G401.6 (cell line): ENCODE results near the gene EIF5A.

Source experiments
- FAIRE-seq: peaks from 2 replicates; lab custom pipeline; 2012; peaks lifted over from hg19 to GRCh38; lab: Jason Lieb, UNC

Gene EIF5A

DNA sequence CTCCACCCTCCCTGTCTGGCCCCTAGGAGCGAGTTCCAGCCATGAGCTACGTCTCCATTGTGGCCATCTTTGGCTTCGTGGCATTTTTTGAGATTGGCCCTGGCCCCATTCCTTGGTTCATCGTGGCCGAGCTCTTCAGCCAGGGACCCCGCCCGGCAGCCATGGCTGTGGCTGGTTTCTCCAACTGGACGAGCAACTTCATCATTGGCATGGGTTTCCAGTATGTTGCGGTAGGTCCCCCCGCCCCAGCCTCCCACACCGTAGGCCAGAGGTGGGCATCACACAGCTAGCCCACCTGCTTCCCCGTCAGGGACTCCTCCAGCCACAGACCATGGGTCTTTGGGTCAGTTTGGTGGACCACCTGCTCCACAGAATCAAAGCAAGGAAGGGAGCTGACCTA lies 21.7 kb upstream of the EIF5A start:
- FAIRE-seq: no peak

- FAIRE-seq: no peak
Observed at GRCh38 chr17:7289256-7290032, 18.0 kb upstream of the EIF5A start.

DNA sequence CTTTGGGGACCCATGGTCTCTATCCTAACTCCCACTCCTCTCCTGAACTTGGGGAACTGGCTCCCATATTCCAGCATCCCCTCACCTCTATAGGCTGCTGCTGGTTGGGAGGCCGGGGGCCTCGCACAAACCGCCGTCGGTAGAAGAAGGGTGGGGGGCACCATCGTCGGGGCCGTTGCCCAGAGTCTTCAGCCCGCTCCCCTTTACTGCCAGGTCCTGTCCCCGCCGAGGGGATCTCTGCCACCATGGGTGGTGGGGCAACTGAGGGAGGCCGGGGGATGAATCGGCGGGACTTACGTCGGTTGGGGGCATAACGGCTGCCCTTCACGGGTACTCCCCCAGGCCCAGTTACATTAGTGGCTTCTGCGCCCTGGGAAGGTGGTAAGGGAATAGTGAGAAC lies 17.3 kb upstream of the EIF5A start:
- FAIRE-seq: no peak

GRCh38 chr17:7290685-7291084 lies 16.7 kb upstream of the EIF5A start:
- no peak for FAIRE-seq

DNA sequence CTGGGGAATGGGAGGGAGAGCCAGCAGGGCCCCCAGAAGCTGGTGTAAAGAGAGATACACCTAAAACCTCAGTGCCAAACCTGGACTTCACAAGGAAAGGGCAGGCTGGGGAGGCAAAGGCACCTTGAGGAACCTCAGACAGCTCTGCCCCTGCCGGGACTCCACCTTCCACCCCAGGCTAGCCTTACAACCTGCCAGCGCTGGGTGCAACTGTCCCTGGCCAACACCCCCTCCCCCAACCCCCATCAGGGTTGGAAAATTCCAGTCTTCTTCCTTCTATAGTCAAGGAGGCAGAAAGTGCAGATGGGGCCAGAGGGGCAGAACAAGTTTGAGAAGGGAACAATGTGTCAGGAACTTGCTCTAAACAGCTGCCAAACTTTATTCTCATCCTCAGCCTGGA lies 15.2 kb upstream of the EIF5A start:
- FAIRE-seq: no peak

DNA sequence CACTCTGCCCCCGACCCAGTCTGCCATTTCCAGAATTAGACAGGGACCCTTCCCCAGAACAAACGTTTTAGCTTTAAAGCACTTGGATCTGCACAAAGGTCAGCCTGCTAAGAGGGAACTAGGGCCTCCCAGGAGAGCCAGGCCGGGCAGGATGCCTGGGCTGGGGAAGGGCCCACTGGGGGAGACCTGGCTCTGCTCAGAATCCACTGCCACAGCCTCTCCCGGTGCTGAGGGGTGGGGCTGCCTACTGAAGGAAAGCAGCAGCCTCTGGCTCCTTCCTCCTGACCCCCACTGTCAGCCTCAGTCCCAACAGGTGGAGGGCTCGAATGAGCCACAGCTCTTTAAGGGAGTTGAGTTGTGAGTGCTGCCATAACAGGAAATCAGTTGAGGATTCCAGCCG lies 14.7 kb upstream of the EIF5A start:
- FAIRE-seq: no peak

- no peak for FAIRE-seq
Observed at GRCh38 chr17:7293159-7293558, 14.3 kb upstream of the EIF5A start.

GRCh38 chr17:7293816-7294613 lies 13.4 kb upstream of the EIF5A start:
- no peak for FAIRE-seq

- no peak for FAIRE-seq
Observed at GRCh38 chr17:7294614-7295153, 12.7 kb upstream of the EIF5A start, which contains the start of gene YBX2. TSS of gene YBX2 (minus strand) at chr17:7294639. CDS start at chr17:7294500, 139 bp downstream.

- no peak for FAIRE-seq
Observed at GRCh38 chr17:7295230-7296180, 11.9 kb upstream of the EIF5A start.

GRCh38 chr17:7296189-7296861 lies 11.1 kb upstream of the EIF5A start:
- FAIRE-seq: no peak

- FAIRE-seq: no peak
Observed at GRCh38 chr17:7304179-7304578, 3.2 kb upstream of the EIF5A start.

DNA sequence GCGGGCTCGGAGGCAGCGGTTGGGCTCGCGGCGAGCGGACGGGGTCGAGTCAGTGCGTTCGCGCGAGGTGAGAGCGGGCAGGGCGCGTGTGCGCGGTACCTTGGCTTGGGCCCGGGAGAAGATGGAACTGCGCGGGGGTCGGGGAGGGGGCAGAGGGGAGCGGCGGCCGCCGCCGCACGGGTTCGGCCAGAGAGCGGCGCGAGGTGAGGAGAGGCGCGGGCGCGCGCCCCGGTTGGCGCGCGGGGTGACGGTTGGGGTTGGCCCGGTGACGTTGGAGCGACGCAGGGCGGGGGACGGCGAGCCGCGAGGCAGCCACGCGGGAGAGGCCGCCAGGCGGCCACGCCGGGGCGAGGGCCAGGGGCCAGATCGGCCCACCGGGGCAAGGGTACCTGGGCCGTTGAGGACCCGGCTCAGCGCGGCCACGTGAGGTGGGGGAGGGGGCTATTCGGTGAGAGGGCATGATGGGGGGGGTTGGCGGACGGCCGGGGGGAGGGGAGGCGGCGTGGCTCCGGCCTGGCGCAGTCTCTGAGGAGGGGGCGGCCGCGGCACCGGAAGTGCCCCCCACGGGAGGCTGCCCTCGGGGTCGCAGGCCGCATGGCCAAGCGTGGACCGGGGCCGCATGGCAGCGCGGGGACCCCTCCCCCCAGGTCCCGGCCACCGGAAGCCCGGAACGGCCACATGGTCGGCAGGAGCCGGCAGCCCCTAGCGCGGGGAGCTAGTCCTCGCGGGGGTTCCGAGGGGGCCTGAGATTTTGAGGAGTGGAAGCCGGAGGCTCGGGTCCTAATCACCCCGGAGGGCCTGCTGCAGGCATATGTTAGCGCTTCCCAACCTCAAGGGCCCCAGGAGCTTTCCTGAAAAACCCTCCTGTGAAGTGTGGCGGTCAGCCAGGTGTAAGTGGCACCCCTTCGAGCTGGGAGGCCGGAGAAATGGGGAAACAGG lies 527 bp downstream of the EIF5A start:
- no peak for FAIRE-seq

DNA sequence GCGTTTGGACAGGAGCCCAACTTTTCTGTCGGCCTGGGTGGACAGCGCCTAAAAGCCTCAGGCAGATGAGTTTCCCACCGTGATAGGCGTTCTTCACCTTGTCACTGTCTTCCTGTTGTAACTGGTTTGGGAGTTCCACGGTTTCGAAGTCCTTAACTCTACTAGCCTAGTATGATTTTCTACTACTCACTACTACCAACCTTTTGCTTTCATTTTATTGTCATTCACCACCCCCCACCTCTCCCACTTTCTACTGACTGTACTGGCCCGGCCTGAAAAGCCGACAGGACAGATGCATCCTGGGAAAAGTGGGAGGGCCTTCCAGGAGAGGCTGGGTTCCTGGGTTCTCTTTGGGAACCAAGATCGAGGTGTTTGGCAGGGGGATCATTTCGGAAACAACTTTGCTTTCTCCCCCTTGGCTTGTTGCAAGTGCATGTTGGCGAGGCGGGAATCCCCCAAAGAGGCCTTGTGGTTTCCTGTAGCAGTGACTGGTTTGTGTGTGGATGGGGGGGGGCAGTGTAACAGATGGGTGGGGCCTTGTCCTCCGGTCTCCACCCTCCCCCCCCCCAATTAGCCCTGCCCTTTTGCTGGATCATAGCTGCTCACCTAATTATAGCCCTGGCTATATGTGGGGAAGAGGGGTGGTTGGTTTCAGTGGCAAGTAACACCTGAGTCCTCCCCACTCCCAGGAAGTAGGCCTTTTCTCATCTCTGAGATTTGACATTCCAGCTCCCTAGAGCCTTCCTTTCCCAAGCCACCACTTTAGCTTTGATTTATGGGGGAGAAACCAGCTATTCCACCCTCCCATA lies 1.4 kb downstream of the EIF5A start:
- FAIRE-seq: peak; percentile 63

GRCh38 chr17:7309628-7310027 lies 2.2 kb downstream of the EIF5A start:
- FAIRE-seq: no peak

DNA sequence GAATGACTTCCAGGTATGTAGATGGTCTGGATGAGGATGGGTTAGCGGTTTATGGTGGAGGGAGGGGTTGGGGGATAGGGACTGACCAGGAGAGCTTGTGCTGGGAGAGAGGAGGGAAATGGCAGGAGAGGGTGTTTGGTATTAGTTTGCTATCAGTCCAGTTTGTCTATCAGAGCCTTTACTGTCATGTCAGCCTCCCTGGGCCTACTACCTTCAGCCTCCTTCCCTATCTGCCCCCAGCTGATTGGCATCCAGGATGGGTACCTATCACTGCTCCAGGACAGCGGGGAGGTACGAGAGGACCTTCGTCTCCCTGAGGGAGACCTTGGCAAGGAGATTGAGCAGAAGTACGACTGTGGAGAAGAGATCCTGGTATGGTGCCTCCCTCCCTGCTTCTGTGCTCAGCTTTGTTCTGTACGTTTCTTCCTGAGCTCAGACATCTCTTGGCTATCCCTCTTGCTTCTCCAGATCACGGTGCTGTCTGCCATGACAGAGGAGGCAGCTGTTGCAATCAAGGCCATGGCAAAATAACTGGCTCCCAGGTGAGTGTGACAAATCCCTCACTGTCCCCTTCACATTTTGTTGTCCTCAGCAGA lies 3.8 kb downstream of the EIF5A start:
- no peak for FAIRE-seq

GRCh38 chr17:7312432-7313087 lies 5.1 kb downstream of the EIF5A start:
- FAIRE-seq: no peak

DNA sequence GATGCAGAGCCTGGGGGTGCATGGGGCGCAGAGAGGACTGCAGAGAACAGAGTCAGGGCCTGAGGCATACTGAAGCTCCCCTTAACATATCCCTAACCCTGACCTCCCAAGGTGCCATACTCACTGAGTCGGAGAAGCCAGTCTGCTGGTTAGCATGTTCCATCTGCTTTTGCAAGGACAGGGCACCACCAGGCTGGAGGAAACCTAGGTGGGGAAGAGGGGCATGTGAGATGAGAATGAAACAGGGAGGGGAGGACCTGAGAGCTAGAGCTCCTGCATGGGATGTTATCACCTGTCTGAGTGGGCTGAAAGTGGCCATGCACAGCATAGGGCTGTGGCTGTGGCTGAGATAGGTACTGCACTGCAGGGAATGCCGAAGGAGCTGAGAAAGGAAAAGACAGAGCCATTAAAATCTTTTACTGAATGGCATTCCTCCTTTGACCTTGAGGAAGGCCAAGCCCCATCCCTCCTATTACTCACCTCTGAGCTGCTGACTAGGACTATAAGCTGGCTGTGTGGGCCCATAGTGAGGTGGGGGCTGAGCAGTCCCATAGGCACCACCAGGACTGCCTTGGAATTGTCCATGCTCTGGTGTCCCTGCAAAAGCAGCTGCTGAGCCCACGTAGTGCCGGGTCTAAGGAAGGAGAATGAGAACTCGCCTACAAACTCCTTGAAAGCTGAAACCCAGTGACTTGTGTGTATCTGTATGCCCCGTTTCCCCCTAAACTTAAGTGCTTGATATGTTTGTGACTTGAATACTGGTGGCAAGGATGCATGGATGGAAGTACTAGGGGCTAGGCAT lies 5.9 kb downstream of the EIF5A start:
- FAIRE-seq: peak; percentile 68
